ENCODE measurements around the gene BCO2. TPM values are rescaled to one million over a fixed set of nuclear protein-coding genes. Genes with fewer than 3 reads are reported as not detected.
"Not testable (repeated sequence)": the region's sequence is repeated elsewhere in the genome, so short reads cannot be mapped to it uniquely, and the experiment has no call there.

BCO2 gene
- total and polyA plus RNA-seq, 9 donors: 1.2 to 11.7 (median 4.2) TPM

DNA sequence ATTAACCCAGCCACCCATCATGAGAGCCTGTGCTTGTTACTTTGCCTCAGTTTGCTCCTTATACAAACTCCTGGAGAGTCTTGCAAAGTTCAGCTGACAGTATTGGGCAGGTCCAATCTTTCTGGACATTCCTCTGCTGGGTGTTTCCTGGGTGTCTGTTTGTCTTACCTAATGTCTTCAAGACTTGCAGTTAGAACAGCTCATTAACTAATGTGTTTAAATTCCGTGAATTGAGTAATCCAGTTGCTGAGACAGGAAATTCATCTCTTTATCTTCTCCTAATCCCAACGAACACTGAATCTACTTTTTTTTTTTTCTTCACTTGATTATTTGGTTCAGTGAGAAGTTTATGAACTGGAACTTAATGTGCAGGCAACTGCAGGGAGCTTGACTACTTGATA, 20.6 kb downstream of the BCO2 start:
- DNase-seq: no peak
- H3K4me1 ChIP-seq (ENCODE audit: insufficient read depth): no peaks in the 10 kb centered on the region
- TF ChIP-seq EP300 (IDR thresholded peaks at IDR 0.05): no peak
- TF ChIP-seq, protein P1, sequence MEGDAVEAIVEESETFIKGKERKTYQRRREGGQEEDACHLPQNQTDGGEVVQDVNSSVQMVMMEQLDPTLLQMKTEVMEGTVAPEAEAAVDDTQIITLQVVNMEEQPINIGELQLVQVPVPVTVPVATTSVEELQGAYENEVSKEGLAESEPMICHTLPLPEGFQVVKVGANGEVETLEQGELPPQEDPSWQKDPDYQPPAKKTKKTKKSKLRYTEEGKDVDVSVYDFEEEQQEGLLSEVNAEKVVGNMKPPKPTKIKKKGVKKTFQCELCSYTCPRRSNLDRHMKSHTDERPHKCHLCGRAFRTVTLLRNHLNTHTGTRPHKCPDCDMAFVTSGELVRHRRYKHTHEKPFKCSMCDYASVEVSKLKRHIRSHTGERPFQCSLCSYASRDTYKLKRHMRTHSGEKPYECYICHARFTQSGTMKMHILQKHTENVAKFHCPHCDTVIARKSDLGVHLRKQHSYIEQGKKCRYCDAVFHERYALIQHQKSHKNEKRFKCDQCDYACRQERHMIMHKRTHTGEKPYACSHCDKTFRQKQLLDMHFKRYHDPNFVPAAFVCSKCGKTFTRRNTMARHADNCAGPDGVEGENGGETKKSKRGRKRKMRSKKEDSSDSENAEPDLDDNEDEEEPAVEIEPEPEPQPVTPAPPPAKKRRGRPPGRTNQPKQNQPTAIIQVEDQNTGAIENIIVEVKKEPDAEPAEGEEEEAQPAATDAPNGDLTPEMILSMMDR (IDR thresholded peaks at IDR 0.05): no peak
- H3K36me3 ChIP-seq: no peaks in the 10 kb centered on the region
- H3K27ac ChIP-seq: no peak overlapping the region
- 37 to 45% (median 44%) methylated on average over 2 of the region's 2 CpGs for WGBS, 3 donors
- H3K4me3 ChIP-seq: no peak overlapping the region
- H3K9me3 ChIP-seq: no peaks in the 10 kb centered on the region
- no peaks in the 10 kb centered on the region for H3K27me3 ChIP-seq
- intact Hi-C loops (cut with DNase I): no loop called here

DNA sequence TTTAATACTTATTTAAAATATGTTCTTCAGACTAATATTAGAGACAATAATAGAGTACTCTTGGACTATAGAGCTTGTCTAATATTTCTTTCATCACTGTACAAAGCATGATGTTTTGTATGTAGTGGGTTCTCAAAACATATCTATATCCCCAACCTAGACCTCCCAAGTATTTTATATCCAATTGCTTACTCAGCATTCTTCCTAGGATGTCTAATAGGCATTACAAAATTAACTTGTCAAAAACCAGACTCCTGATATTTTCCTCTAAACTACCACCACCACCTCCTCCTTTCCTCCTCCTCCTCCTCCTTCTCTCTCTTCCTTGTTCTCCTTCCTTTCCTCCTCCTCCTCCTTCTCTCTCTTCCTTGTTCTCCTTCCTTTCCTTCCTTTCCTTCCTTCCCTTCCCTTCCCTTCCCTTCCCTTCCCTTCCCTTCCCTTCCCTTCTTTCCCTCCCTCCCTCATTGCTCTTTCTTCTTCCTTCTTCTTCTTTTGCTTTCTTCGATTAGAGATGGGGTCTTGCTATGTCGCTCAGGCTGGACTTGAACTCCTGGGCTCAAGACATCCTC, 21.3 kb downstream of the BCO2 start:
- Histone ChIP-seq H3K9me3 (no peaks in the 10 kb centered on the region), H3K4me1 (ENCODE audit: insufficient read depth) (no peaks in the 10 kb centered on the region), H3K27ac (no peak overlapping the region), H3K27me3 (no peaks in the 10 kb centered on the region), H3K36me3 (no peaks in the 10 kb centered on the region), H3K4me3 (no peak overlapping the region)
- WGBS, 3 donors: 92 to 99% (median 93%) methylated on average over 2 of the region's 2 CpGs
- TF ChIP-seq, protein P1 (IDR thresholded peaks at IDR 0.05): no peak
- TF ChIP-seq EP300 (IDR thresholded peaks at IDR 0.05) (no peak), POLR2A (IDR thresholded peaks at IDR 0.05) (no peak)
- no peak for DNase-seq
- intact Hi-C loops (cut with DNase I): no loop called here

DNA sequence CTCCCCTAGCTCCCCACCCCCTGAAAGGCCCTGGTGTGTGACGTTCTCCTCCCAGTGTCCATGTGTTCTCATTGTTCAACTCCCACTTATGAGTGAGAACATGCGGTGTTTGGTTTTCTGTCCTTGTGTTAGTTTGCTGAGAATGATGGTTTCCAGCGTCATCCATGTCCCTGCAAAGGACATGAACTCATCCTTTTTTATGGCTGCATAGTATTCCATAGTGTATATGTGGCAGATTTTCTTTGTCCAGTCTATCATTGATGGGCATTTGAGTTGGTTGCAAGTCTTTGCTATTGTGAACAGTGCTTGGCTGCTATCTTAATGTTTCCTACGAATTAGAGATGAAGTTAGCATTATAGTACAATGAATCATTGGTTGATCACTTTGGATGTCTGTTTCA, 23.8 kb downstream of the BCO2 start:
- DNase-seq; H3K4me1 ChIP-seq (ENCODE audit: insufficient read depth); H3K27ac ChIP-seq; H3K9me3 ChIP-seq; H3K4me3 ChIP-seq; H3K36me3 ChIP-seq; H3K27me3 ChIP-seq; intact Hi-C loops (cut with DNase I): not testable (repeated sequence)
- 82 to 85% (median 84%) methylated on average over 4 of the region's 4 CpGs for WGBS, 3 donors

GRCh38 chr11:112200252-112200651, 24.9 kb downstream of the BCO2 start:
- TF ChIP-seq, protein P1 (IDR thresholded peaks at IDR 0.05): no peak
- TF ChIP-seq EP300 (IDR thresholded peaks at IDR 0.05) (no peak), POLR2A (IDR thresholded peaks at IDR 0.05) (no peak)
- WGBS, 3 donors: 41 to 46% (median 41%) methylated on average over 2 of the region's 2 CpGs
- Histone ChIP-seq H3K9me3 (no peaks in the 10 kb centered on the region), H3K27me3 (no peaks in the 10 kb centered on the region), H3K4me1 (ENCODE audit: insufficient read depth) (no peaks in the 10 kb centered on the region), H3K4me3 (no peak overlapping the region), H3K27ac (no peak overlapping the region), H3K36me3 (no peaks in the 10 kb centered on the region)
- no peak for DNase-seq
- intact Hi-C loops (cut with DNase I): no loop called here

DNA sequence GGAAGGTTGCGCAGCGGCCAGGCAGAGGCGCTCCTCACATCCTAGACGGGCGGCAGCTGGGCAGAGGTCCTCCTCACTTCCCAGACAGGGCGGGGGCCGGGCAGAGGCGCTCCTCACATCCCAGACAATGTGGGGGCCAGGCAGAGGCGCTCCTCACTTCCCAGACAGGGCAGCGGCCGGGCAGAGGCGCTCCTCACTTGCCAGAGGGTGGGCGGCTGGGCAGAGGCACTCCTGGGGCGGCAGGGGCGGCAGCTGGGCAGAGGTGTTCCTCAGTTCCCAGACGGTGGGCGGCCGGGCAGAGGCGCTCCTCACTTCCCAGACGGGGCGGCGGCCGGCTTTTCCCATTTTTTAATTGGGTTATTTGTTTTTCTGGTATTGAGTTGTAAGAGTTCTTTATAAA, 30.8 kb downstream of the BCO2 start:
- Histone ChIP-seq H3K36me3 (no peaks in the 10 kb centered on the region), H3K4me1 (ENCODE audit: insufficient read depth) (no peaks in the 10 kb centered on the region), H3K27ac (no peak overlapping the region), H3K4me3 (no peak overlapping the region), H3K27me3 (no peaks in the 10 kb centered on the region), H3K9me3 (no peaks in the 10 kb centered on the region)
- TF ChIP-seq POLR2A (IDR thresholded peaks at IDR 0.05): no peak
- TF ChIP-seq, protein P1 (IDR thresholded peaks at IDR 0.05): no peak
- TF ChIP-seq EP300 (IDR thresholded peaks at IDR 0.05): no peak
- intact Hi-C loops (cut with DNase I): no loop called here
- WGBS, 3 donors: 93 to 96% (median 94%) methylated on average over 23 of the region's 23 CpGs
- DNase-seq: no peak

Measured in ovary (tissue), 9 donors.